A549 (cell line): Measurements from ENCODE around the gene TOE1. TPM values are rescaled to one million over a fixed set of nuclear protein-coding genes. Genes with fewer than 3 reads are reported as not detected.
A peak's percentile ranks its signal among the peaks of the same experiment; 100 is the strongest.

ENCODE experiments used
- ATAC-seq, 2 experiments: fragments of 200-7000 bp in 1 of 2; fragments of >200 bp in 1 of 2; cut with Nextera tagmentation in 1 of 2; cut with Tn5 transposase in 1 of 2; 3 replicates each; pipeline versions ENCODE4 v1.8.0 to v1.9.1; 2018 to 2020; ENCODE audit warnings: mild to moderate bottlenecking in 1 of 2, moderate library complexity in 1 of 2
- CTCF ChIA-PET: fragments of 300-600 bp; sonication (Branson Sonifier 250); formaldehyde crosslinking; extraction: SDS; loops from one replicate; lab custom pipeline; 2021; ENCODE audit warnings: antibody characterized with exemption, inconsistent platforms; lab: Yijun Ruan, JAX
- POLR2A ChIA-PET: fragments of 350-600 bp; formaldehyde crosslinking; extraction: SDS; loops from one replicate; lab custom pipeline; 2021; ENCODE audit warnings: antibody characterized with exemption, inconsistent platforms; lab: Yijun Ruan, JAX
- DNase-seq, 2 experiments: peaks; one replicate each; pipeline versions ENCODE4 v3.0.0 to v3.0.0-alpha.2; 2011 to 2016; ENCODE audit warnings: low read depth in 1 of 2, low spot score in 1 of 2
- FAIRE-seq: peaks from 2 replicates; lab custom pipeline; 2011; peaks lifted over from hg19 to GRCh38; lab: Jason Lieb, UNC
- H3K27ac ChIP-seq, 2 experiments: fragments of >200 bp; sonication (Bioruptor Twin); formaldehyde crosslinking; 3 replicates each; pipeline ENCODE4 v1.5.1; 2016 to 2017
- H3K4me1 ChIP-seq: fragments of >200 bp; sonication (Bioruptor Twin); formaldehyde crosslinking; 3 replicates; pipeline ENCODE4 v1.6.1; 2016
- H3K4me2 ChIP-seq: fragments of >200 bp; sonication (Bioruptor Twin); formaldehyde crosslinking; 3 replicates; pipeline ENCODE4 v1.6.1; 2016
- H3K4me3 ChIP-seq: fragments of >200 bp; sonication (Bioruptor Twin); formaldehyde crosslinking; 3 replicates; pipeline ENCODE4 v1.5.1; 2016
- H3K9me3 ChIP-seq: fragments of >200 bp; sonication (Bioruptor Twin); formaldehyde crosslinking; 3 replicates; pipeline ENCODE4 v1.6.1; 2016
- BCL3 ChIP-seq: fragments of >200 bp; sonication (Bioruptor Twin); formaldehyde crosslinking; IDR thresholded peaks from 3 replicates; pipeline ENCODE4 v1.6.1; 2016
- BHLHE40 ChIP-seq: IDR thresholded peaks from 2 replicates; pipeline ENCODE4 v1.6.1; 2012; ENCODE audit warnings: low read depth, low read length, inconsistent platforms
- CBX2 ChIP-seq: fragments of 200-600 bp; sonication (generic); IDR thresholded peaks from 2 replicates; pipeline ENCODE4 v1.6.1; 2016; ENCODE audit warnings: low read depth, mild to moderate bottlenecking, borderline replicate concordance
- CBX8 ChIP-seq: fragments of 200-600 bp; sonication (generic); IDR thresholded peaks from 2 replicates; pipeline ENCODE4 v1.6.1; 2016
- CTCF ChIP-seq: fragments of >200 bp; sonication (Bioruptor Twin); formaldehyde crosslinking; IDR thresholded peaks from 3 replicates; pipeline ENCODE4 v1.5.1; 2016
- E2F6 ChIP-seq: IDR thresholded peaks from 2 replicates; pipeline ENCODE4 v1.6.1; 2012; ENCODE audit warnings: low read depth, borderline replicate concordance
- EHMT2 ChIP-seq: fragments of 200-600 bp; sonication (generic); IDR thresholded peaks from 2 replicates; pipeline ENCODE4 v1.6.1; 2016; ENCODE audit warnings: antibody characterized with exemption, low read depth, mild to moderate bottlenecking, moderate library complexity
- ELK1 ChIP-seq: fragments of 150-350 bp; IDR thresholded peaks from 2 replicates; pipeline ENCODE4 v1.6.1; 2014; ENCODE audit warnings: low read depth, mild to moderate bottlenecking, low read length
- ESRRA ChIP-seq: fragments of 150-350 bp; IDR thresholded peaks from 2 replicates; pipeline ENCODE4 v1.6.1; 2014; ENCODE audit warnings: mild to moderate bottlenecking, low read length, borderline replicate concordance
- FOSL2 ChIP-seq, 2 experiments: fragments of 450-650 bp in 1 of 2; fragments of >200 bp in 1 of 2; sonication (Bioruptor Twin) in 1 of 2; formaldehyde crosslinking; IDR thresholded peaks; 2 replicates each; pipeline versions ENCODE4 v1.5.0 to v1.6.1; 2016 to 2020; ENCODE audit warnings: mild to moderate bottlenecking in 1 of 2, moderate library complexity in 1 of 2
- GATA3 ChIP-seq: IDR thresholded peaks from 2 replicates; pipeline ENCODE4 v1.6.1; 2012; ENCODE audit warnings: borderline replicate concordance
- JUN ChIP-seq, 2 experiments: fragments of >200 bp; sonication (Bioruptor Twin); formaldehyde crosslinking; IDR thresholded peaks; 2 replicates in 1 of 2; 3 replicates in 1 of 2; pipeline ENCODE4 v1.6.1; 2016 to 2017
- MAFK ChIP-seq: fragments of 450-650 bp; IDR thresholded peaks from 2 replicates; pipeline ENCODE4 v1.6.1; 2014; ENCODE audit not compliant: partially characterized antibody
- NFE2L2 ChIP-seq: fragments of 150-350 bp; conservative IDR thresholded peaks from 2 replicates; pipeline ENCODE4 v1.6.1; 2014; ENCODE audit warnings: low read length
- PBX3 ChIP-seq: IDR thresholded peaks from 2 replicates; pipeline ENCODE4 v1.6.1; 2012
- PHF8 ChIP-seq: fragments of 200-600 bp; sonication (generic); IDR thresholded peaks from 2 replicates; pipeline ENCODE4 v1.6.1; 2016; ENCODE audit warnings: low read depth, mild to moderate bottlenecking, antibody characterized with exemption, moderate library complexity, borderline replicate concordance
- POLR2AphosphoS2 ChIP-seq: conservative IDR thresholded peaks from 2 replicates; pipeline ENCODE4 v1.6.1; 2012; ENCODE audit warnings: low read length, improper control_type of control experiment, inconsistent platforms
- RAD21 ChIP-seq, 2 experiments: fragments of >200 bp in 1 of 2; sonication (Bioruptor Twin) in 1 of 2; formaldehyde crosslinking in 1 of 2; IDR thresholded peaks in 1 of 2; conservative IDR thresholded peaks in 1 of 2; 2 replicates in 1 of 2; 3 replicates in 1 of 2; pipeline ENCODE4 v1.6.1; 2012 to 2018; ENCODE audit warnings: inconsistent platforms in 1 of 2
- RARB ChIP-seq: fragments of 250-450 bp; sonication (Bioruptor Pico); IDR thresholded peaks from 2 replicates; pipeline ENCODE4 v1.8.0; 2021; ENCODE audit warnings: mild to moderate bottlenecking, moderate library complexity
- REST ChIP-seq: fragments of 200-600 bp; sonication (generic); IDR thresholded peaks from 2 replicates; pipeline ENCODE4 v1.6.1; 2016; ENCODE audit warnings: antibody characterized with exemption, mild to moderate bottlenecking, moderate library complexity
- RNF2 ChIP-seq: fragments of 200-600 bp; sonication (generic); IDR thresholded peaks from 2 replicates; pipeline ENCODE4 v1.6.1; 2016; ENCODE audit warnings: low read depth, mild to moderate bottlenecking, antibody characterized with exemption, moderate library complexity, borderline replicate concordance
- TFCP2L1 ChIP-seq: fragments of 250-450 bp; sonication (Bioruptor Pico); IDR thresholded peaks from 2 replicates; pipeline ENCODE4 v1.5.0; 2021; ENCODE audit warnings: mild to moderate bottlenecking
- ZFP36 ChIP-seq: fragments of 450-650 bp; IDR thresholded peaks from 2 replicates; pipeline ENCODE4 v1.6.1; 2014; ENCODE audit warnings: borderline replicate concordance; ENCODE audit not compliant: partially characterized antibody
- ZSCAN20 ChIP-seq: fragments of 250-450 bp; sonication (Bioruptor Pico); IDR thresholded peaks from 2 replicates; pipeline ENCODE4 v1.8.0; 2022; ENCODE audit warnings: mild to moderate bottlenecking, moderate library complexity
- WGBS: methylation state at CpG from one replicate; pipeline ENCODE4 v1.1.6; 2017; ENCODE audit errors: missing lambda C conversion rate; 5-methylcytosine and 5-hydroxymethylcytosine counted together
- polyA plus RNA-seq, 4 experiments: library from polyadenylated mRNA; depleted of rRNA in 3 of 4; stranded (reverse); fragments of >200 nt; fragmentation: RNase III in 1 of 4; extraction: RNeasy Plus Mini Kit Qiagen cat#74134 plus additional on column Dnase treatment in 1 of 4; gene quantifications; 2 replicates in 3 of 4; 3 replicates in 1 of 4; pipeline ENCODE4 v1.2.3, GENCODE V29; 2011 to 2017

Gene TOE1
- polyA plus RNA-seq, 2 of the 4 experiments (the other 2 are of a cell fraction): 13.3 to 13.7 TPM

GRCh38 chr1:45314266-45314665 lies 25.7 kb upstream of the TOE1 start:
- H3K4me2 ChIP-seq: no peak overlapping the region
- no peaks in the 10 kb centered on the region for H3K9me3 ChIP-seq
- TF ChIP-seq BHLHE40: no peak
- TF ChIP-seq MAFK: peak; percentile 39
- TF ChIP-seq, all 56 proteins: peak for 1
- WGBS: 50% methylated on average over 3 of the region's 3 CpGs
- Histone ChIP-seq H3K4me1 (no peaks in the 10 kb centered on the region), H3K4me3 (no peak overlapping the region), H3K27ac (no peak overlapping the region)
- ATAC-seq (no peak), FAIRE-seq (no peak), DNase-seq (no peak)
- ChIA-PET CTCF (interaction anchor here (0.9 to 1.1 kb wide), 2 partner anchors 11 to 12 kb away, joined by 3 to 5 read pairs; no protein-coding TSS in a partner anchor), POLR2A (interaction anchor here (0.7 kb wide), 1 partner anchor 514 kb away, joined by 3 read pairs; the partner anchor contains the start of gene PLK3)

GRCh38 chr1:45317166-45317565 lies 22.8 kb upstream of the TOE1 start:
- TF ChIP-seq POLR2AphosphoS2: no peak
- no peak for TF ChIP-seq CTCF
- TF ChIP-seq CBX8: no peak
- no peak for TF ChIP-seq GATA3
- no peak for TF ChIP-seq RARB (CRISPR knock-in tag)
- no peak for TF ChIP-seq FOSL2 (IDR thresholded peaks at IDR 0.05)
- TF ChIP-seq FOSL2 (CRISPR knock-in tag; IDR thresholded peaks at IDR 0.05): no peak
- no peak for TF ChIP-seq JUN (IDR thresholded peaks at IDR 0.05)
- no peak for TF ChIP-seq TFCP2L1 (CRISPR knock-in tag)
- TF ChIP-seq E2F6: no peak
- TF ChIP-seq PHF8: no peak
- no peak for TF ChIP-seq ELK1
- no peak for TF ChIP-seq CBX2
- no peak for TF ChIP-seq REST
- ChIA-PET CTCF (interaction anchor here (1.1 to 1.4 kb wide), 2 partner anchors 13 to 176 kb away, joined by 3 to 4 read pairs; no protein-coding TSS in a partner anchor), POLR2A (no interaction called here)
- DNase-seq (no peak), FAIRE-seq (no peak), ATAC-seq (no peak)
- H3K9me3 ChIP-seq: no peaks in the 10 kb centered on the region
- 77% methylated on average over 4 of the region's 4 CpGs for WGBS
- no peak overlapping the region for H3K4me3 ChIP-seq
- no peak overlapping the region for H3K4me2 ChIP-seq
- H3K4me1 ChIP-seq: no peaks in the 10 kb centered on the region
- H3K27ac ChIP-seq: no peak overlapping the region

GRCh38 chr1:45319761-45320160 lies 20.2 kb upstream of the TOE1 start:
- no peak overlapping the region for H3K4me3 ChIP-seq
- POLR2A ChIA-PET: no interaction called here
- DNase-seq: no peak
- no peak for FAIRE-seq
- ATAC-seq: no peak
- H3K4me2 ChIP-seq: no peak overlapping the region
- H3K4me1 ChIP-seq: no peaks in the 10 kb centered on the region
- H3K9me3 ChIP-seq: no peaks in the 10 kb centered on the region
- CTCF ChIA-PET: interaction anchor here (1.7 kb wide), 1 partner anchor 305 kb away, joined by 10 read pairs; no protein-coding TSS in a partner anchor
- 76% methylated on average over 4 of the region's 4 CpGs for WGBS
- no peak overlapping the region for H3K27ac ChIP-seq
- TF ChIP-seq PBX3: no peak
- TF ChIP-seq NFE2L2: no peak
- TF ChIP-seq ESRRA: no peak
- no peak for TF ChIP-seq EHMT2
- no peak for TF ChIP-seq RNF2
- no peak for TF ChIP-seq ZSCAN20 (CRISPR knock-in tag)
- no peak for TF ChIP-seq PHF8
- no peak for TF ChIP-seq RARB (CRISPR knock-in tag)
- TF ChIP-seq BCL3: no peak
- no peak for TF ChIP-seq ZFP36
- no peak for TF ChIP-seq RAD21 (conservative IDR thresholded peaks at IDR 0.05 in 1 of 2, IDR thresholded peaks at IDR 0.05 in 1 of 2)
- TF ChIP-seq JUN (IDR thresholded peaks at IDR 0.05): no peak
